Glomerular visceral epithelial cell (primary cell): ENCODE data around the gene ADGRE2.
"Not testable (repeated sequence)": the region's sequence is repeated elsewhere in the genome, so short reads cannot be mapped to it uniquely, and the experiment has no call there.

Experiments
- DNase-seq: peaks from one replicate; pipeline ENCODE4 v3.0.0-alpha.2; 2016; ENCODE audit errors: extremely low spot score

Gene ADGRE2

DNA sequence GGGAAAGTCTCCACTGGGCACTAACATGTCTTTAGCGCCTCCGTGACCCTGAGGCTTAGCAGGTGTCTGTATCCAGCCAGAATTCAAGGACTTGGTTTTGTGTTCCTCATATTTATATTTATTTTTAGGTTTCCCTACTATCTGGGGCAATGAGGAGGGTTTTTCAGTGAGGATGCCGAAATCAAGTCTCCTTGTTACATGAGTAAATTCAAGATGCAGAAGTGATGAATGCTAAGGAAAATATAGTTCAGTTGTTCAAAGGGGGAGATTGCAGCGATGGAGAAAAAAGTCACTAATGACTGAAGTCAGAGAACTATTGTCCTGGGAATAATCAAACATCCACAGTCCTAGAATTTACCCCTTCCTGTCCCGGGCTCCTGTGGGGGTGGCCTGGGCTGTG, 791 bp upstream of the ADGRE2 start:
- no peak for DNase-seq

DNA sequence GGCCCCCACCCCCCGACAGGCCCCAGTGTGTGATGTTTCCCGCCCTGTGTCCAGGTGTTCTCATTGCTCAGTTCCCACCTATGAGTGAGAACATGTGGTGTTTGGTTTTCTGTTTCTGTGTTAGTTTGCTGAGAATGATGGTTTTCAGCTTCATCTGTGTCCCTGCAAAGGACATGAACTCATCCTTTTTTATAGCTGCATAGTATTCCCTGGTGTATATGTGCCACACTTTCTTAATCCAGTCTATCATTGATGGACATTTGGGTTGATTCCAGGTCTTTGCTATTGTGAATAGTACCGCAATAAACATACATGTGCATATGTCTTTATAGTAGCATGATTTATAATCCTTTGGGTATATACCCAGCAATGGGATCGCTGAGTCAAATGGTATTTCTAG, 715 bp downstream of the ADGRE2 start:
- not testable (repeated sequence) for DNase-seq

DNA sequence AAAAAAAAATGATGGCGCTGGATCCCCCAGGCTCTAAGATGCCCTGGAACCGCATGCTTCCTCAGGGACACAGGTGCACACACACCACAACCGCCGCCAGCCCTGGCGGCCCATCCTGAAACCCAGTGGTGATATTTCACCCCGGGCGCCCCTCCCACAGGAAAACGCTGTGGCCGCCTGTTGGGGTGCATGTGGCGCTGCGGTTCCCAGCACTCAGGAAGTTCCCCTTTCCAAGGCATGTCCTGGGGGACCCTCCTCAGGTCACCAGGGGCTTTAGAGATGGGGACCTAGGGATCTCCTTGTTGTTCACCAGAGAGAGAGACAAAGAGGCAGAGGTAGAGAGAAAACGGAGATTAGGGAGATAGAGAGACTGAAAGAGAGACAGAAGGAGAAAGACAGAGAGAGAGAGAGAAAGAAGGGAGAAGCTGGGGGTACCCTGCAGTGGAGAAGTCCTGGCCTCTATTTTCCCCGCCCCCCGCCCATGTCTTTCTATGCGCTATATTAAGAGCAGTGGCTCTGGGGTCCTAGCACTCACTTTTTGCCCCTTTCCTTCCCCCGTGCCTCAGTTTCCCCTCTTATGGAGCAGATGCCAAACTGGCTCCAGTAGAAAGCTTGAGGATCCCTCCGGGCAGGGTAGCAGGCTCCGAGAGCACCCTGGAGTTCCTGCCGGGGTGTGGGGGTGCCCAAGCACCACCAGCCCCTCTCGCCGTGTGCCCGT, 2.3 kb downstream of the ADGRE2 start:
- DNase-seq: no peak

DNA sequence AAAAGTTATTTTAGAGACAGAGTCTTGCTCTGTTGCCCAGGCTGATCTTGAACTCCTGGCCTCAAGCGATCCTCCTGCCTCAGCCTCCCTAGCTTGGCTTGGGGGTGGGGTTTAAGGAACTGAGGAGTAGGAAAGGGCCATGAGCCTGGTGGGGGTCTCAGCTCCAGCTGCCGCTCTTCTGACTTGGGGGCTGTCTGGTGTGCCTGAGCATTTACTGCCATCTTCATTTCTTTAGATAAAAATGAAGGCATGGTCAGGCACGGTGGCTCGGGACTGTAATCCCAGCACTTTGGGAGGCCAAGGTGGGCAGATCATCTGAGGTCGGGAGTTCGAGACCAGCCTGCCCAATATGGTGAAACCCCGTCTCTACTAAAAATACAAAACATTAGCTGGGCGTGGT, 3.0 kb downstream of the ADGRE2 start:
- DNase-seq: not testable (repeated sequence)

DNA sequence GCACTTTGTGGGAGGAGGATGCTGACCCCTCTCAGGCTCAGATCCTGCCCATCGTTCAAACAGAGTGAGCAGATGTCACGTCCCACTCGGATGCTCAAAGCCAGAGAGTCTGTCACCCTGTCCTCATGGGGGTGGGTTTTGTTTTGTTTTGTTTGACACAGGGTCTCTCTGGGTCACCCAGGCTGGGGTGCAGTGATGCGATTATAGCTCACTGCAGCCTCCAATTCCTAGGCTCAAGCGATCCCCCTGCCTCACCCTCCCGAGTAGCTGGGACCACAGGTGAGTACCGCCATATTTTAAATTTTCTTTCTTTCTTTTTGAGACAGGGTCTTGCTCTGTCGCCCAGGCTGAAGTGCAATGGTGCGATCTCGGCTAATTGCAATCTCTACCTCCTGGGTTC, 4.0 kb downstream of the ADGRE2 start:
- no peak for DNase-seq

DNA sequence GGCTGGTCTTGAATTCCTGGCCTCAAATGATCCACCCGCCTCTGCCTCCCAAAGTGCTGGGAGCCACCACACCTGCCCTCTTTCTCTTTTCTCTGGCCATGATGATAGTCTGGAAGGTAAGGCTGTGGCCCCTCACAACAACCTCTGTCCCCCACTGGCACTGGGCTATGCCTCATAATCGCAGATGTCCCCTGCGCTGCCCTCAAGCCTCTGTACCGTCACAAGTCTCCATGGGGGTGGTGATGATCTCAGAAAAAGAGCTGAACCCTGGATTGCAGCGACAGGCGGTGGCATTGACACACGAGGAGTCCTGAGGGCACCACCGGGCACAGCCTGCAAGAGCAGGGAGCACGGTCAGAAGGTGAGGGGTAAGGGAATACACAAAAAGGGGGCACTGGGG, 4.6 kb downstream of the ADGRE2 start:
- DNase-seq: not testable (repeated sequence)

DNA sequence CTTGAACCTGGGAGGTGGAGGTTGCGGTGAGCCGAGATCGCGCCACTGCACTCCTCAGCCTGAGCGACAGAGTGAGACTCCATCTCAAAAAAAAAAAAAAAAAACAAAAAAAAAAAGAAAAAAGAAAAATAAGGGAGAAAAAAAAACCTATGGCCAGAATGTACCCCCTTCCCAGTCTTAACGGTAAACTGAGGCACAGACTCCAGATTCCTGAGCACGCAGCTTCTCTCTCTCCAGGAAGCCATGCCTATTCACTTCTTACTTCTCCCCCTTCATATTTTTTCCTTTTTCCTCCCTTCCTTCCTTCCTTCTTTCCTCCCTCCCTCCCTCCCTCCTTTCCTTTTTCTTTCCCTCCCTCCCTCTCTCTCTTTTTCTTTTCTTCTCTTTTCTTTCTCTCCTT, 5.4 kb downstream of the ADGRE2 start:
- DNase-seq: no peak

DNA sequence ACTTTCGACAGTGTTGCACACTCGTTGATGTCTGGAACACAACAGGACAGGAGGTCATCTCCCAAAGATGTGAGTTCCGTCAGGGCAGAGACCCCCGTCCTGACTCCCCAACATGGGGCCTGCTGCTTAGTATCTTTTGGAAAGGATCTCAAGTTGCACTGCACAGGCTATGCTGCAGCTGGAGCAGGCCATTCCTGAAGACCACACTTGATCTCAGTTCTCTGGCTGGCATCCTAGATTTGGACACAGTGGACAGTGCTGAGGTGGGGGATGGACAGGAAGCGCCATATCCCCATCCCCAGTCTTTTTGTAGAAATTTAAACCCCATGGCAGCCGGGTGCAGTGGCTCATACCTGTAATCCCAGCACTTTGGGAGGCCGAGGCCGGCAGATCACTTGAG, 5.9 kb downstream of the ADGRE2 start:
- no peak for DNase-seq

DNA sequence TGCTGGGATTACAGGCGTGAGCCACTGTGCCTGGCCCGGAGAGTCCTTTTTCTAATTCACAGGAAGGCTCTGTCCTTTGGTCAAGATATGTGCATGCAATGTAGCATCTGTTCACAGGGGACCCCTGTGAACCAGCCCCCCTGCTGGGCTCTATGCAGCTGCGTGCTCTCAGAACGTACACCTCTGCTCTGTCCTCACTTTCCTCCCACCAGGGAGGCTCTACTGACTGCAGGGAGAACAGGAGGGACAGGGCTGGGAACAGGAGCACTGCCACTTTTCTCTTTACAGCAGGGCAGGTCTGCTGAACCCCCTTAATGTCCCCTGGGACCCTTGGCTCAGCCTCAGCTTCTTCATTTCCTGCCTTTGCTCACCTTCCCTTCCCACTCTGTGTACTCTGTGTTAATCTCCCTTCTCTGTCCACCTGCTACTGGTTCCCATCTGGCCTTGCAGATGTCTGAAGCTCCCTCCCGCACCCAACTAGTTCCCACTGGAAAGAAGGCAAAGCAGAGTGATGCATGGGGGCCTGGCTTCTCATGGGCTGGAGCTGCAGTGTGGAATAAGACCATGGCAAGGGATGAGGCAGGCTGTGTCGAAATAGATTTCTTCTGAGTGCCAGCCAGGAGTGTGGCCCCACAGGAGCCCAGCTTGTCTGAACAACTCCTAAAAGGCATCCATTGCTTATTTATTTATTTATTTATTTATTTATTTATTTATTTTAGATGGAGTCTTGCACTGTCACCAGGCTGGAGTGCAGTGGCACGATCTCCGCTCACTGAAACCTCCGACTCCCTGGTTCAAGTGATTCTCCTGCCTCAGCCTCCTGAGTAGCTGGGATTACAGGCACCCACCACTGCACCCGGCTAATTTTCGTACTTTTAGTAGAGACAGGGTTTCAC, 7.2 kb downstream of the ADGRE2 start:
- no peak for DNase-seq

DNA sequence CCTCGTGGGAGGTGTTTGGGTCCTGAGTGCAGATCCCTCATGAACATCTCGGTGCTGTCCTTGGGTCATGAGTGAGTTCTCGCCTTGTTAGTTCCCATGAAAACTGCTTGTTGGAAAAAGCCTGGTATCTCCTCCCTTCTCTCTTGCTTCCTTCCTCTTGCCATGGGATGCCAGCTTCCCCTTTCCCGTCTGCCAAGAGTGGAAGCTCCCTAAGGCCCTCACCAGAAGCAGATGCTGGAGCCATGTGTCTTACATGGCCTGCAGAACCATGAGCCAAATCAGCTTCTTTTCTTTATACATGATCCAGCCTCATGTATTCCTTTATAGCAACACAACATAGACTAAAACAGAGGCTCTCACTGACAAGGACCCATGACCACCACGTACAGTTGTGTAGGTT, 8.2 kb downstream of the ADGRE2 start:
- DNase-seq: no peak

DNA sequence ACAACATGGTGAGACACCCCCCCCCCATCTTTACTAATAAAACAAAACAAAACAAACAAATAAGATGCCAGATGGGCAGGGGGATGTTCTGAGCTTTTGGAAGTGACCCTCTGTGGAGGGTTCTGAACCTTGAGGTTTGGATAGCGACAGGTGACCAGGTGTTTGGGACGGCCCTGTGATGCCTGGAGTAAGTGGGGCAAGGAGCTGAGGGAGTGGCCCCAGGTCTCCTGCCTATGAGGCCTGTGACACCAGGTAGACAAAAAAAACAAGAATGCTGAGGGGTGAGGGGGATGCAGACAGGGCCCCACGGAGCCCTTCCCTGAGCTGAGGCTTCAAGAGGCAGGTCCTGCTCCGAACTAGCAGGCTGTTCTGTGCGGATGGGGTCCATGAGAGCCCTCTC, 9.2 kb downstream of the ADGRE2 start:
- no peak for DNase-seq

DNA sequence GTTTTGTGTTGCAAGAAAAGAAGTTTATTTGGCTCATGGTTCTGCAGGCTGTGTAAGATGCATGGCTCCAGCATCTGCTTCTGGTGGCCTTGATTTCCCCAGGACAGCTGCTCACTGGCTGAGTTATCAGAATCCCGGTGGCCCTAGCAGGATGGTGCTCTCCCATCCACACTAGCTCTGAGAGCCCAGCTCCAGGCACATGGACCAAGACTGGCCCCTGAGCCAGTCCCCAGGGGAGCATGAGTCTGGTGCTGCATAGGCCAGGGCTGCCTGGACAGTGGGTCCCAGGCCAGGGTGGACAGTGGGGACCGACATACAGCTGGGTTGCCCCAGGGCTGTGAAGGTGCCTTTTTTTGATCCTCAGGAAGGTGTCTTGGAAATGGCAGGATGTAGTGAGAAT, 10.4 kb downstream of the ADGRE2 start:
- DNase-seq: no peak

DNA sequence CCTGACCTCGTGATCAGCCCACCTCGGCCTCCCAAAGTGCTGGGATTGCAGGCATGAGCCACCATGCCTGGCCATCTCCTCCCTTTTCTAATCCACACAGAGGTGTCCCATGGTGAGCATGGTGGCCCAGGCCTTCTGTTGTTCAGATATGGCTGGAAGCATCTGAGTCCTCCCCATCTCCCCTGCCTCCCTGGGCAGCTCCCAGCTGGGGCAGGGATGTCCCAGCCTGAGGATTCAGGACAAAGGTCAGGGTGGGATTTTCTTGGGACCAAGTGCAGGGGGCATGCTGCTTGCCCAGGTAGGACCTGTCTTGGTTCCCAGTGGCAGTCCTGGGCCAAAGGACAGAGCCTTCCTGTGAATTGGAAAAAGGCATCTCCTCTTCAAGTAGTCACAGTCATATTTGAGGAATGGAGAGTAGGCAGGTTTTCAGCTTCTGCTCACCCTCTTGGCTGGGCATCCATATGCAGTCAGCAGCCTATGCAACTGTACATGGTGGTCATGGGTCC, 10.8 kb downstream of the ADGRE2 start:
- no peak for DNase-seq

DNA sequence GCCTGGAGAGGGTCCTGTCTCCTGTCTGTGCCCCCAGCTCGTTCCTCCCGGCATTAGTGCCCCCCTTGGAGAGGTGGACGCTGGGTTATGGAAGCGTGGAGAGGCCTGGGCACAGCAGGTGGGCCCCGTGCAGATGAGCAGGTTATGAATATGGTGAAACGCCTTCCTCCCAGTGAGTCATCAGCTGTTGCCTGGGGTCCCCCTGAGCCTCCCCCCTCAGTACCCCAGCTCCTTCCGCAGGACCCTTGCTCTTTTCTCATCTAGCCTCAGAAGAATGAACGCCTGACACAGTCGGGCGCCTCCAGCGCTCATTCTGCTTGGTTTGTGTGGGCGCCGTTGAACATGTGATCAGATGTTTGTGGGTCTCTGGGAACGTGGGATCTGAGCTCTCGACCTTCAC, 12.5 kb downstream of the ADGRE2 start:
- DNase-seq: not testable (repeated sequence)

DNA sequence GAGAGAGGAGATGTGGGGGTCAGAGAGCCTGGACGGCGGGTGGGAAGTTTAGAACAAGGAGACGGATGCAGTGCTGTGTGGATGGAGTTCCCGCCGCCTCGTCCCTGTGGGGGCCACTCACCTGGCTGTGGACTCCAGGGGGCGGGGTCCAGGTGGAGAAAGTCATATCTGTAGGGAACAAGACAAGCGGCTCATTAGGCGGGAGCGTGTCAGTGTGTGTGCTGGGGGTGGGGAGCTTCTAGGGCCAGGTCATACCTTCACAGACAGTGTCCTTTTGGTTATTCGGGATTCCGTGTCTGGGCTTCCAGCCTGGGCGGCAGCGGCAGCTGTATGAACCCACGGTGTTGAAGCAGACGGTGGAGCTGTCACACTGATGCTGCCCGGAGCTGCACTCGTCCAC, 13.0 kb downstream of the ADGRE2 start:
- DNase-seq: not testable (repeated sequence)

DNA sequence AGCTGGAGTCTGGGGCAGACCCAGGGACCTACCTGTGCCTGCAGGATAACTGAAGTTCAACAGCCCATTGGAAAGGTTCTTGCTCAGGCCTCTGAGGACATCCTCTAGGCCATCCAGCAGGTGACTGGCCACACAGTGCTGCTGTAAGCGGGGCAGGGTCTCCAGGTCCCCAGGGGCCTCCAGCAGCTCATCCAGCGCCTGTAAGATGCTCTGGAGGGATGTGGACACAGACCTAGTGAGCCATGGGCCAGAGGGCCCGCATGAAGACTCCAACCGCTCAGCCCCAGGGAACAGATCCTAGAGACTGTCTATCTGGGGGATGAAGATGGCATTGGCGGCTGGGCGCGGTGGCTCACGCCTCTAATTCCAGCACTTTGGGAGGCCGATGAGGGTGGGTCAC, 14.0 kb downstream of the ADGRE2 start:
- DNase-seq: no peak

DNA sequence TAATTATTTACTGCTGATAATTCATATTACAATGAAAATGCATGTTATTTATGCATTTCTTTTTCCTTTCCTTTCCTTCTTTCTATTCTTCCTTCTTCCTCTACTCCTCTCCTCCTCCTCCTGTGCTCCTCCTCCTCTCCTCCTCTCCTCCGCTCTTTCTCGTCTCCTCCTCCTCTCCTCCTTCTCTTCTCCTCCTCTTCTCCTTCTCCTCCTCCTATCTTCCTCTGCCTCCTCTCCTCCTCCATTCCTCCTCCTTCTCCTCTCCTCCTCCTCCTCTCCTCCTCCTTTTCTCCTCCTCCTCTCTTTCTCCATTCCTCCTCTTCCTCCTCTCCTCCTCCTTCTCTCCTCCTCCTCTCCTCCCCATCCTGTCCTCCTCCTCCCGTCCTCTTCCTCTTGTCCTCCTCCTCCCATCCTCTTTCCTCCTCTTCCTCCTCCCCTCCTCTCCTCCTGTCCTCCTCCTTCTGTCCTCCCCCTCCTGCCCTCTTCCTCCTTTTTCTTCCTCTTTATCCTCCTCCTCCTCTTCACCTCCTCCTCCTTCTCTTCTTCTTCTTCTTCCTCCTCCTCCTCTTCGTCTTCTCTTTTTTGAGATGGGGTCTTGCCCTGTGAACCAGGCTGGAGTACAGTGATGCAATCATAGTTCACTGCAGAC, 14.7 kb downstream of the ADGRE2 start:
- no peak for DNase-seq

DNA sequence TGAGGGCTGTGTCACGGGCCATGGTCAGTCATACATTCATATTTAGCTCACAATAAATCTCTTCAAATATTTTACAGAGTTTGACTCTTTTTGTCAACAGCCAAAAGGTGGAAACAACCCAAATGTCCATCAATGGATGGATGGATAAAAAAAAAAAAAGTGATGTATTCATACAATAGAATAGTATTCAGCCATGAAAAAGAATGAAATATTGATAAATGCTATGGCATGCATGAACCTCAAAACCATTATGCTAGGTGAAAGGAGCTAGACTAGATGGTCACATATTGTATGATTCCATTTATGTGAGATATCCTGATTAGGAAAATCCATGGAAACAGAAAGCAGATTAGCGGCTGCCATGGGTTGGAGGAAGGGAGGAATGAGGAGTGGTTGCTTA, 16.2 kb downstream of the ADGRE2 start:
- DNase-seq: no peak

DNA sequence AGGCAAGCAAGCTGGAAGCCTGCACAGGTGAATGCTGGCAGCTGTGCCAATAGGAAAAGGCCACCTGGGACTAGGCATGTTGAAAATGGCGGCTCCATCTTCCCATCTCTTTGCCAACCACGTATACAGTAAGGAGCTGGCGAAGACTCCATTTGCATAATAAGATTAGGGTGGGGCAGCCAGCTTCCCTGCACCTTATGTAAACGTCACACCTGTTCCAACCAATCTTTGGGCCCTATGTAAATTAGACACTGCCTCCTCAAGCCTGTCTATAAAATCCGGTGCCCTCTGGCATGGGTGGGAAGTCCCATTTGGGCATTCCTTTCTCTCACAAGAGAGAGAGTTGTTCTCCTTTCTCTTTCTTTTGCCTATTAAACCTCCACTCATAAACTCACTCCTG, 16.8 kb downstream of the ADGRE2 start:
- no peak for DNase-seq

DNA sequence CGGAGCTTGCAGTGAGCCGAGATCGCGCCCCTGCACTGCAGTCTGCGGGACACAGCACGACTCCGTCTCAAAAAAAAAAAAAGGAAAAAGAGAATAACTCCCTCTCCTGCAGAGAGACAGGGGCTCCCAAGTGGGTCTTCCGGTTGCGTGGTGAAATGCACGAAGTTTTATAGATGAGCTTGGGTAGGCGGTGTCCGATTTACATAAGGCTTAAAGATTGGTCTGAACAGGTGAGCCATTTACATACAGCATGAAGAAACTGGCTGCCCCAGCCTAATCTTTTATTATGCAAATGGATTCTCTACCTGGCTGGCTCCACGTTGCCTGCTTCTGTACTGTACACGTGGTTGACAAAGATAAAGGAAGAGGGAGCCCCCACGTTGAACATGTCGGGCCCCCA, 19.5 kb downstream of the ADGRE2 start:
- DNase-seq: no peak

DNA sequence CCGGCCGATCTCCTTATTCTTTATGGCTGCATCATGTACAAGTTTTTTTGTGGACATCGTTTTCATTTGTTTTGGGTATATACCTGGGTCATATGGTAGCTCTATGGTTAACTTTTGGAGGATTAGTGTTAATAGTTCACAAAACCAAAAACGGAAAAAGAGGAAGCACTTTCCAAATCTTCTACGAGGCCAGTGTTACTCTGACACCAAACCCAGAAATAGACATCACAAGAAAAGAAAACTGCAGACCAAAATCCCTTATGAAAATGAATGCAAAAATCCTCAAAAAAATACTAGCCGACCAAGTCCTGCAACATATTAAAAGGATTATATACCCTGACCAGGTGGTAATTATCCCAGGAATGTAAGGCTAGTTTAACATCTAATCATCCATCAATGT, 29.8 kb downstream of the ADGRE2 start:
- DNase-seq: no peak

DNA sequence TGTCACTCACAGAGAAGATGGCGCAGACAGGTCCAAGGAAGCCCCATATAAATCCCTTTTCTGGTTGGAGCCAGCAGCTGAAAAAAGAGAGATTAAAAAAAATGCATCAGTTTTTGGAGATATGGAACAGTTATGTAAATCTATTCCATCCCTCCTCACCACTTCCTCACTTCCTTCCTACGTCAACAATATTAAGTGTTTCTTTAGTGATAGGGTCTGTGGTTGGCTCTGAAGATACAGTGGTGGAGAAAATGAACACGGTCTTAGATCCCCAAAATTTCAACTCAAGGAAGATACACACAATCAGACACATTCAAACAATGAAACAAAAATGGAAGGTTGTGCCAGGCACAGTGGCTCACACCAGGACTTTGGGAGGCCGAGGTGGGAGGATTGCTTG, 31.5 kb downstream of the ADGRE2 start:
- DNase-seq: no peak

DNA sequence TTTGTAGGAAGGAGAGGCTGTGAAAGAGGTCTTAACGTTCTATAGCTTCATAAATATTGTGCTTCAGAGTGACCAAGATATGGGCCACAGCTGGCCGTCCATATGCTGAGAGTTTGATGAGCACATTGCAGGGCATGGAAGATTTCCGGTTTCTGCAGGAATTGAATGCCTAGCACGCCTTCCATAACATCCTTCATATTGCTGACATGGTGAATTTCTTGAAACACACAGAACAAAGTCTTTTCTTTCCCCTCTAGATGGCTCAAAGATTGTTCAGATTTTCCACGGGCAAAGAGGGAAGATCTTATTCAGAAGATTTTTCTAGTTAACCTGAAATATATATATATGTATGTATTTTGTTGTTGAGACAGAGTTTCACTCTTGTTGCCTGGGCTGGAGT, 42.4 kb downstream of the ADGRE2 start:
- DNase-seq: no peak
